Measurements from ENCODE around the gene CORO6.
A peak's percentile ranks its signal among the peaks of the same experiment; 100 is the strongest.

CORO6 gene

DNA sequence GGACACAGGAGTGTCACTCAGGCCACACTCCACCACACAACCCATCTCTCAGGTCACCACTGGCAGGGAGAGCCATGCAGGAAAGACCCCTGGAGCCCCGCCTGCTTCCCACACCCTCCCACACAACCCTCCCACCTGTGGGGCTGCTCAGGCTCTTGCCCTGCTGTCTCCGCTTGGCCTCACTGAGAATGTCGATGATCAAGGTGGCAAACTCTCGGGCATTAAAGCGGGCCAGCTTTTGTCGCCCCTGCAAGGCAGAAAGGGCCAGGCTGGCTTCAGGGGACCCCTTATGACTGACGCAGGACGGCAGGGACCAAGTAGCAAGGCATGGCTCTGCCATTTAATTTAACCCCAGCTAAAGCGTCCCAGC lies 45.7 kb downstream of the CORO6 start:
- no peak for DNase-seq (ENCODE audit: low spot score)

DNA sequence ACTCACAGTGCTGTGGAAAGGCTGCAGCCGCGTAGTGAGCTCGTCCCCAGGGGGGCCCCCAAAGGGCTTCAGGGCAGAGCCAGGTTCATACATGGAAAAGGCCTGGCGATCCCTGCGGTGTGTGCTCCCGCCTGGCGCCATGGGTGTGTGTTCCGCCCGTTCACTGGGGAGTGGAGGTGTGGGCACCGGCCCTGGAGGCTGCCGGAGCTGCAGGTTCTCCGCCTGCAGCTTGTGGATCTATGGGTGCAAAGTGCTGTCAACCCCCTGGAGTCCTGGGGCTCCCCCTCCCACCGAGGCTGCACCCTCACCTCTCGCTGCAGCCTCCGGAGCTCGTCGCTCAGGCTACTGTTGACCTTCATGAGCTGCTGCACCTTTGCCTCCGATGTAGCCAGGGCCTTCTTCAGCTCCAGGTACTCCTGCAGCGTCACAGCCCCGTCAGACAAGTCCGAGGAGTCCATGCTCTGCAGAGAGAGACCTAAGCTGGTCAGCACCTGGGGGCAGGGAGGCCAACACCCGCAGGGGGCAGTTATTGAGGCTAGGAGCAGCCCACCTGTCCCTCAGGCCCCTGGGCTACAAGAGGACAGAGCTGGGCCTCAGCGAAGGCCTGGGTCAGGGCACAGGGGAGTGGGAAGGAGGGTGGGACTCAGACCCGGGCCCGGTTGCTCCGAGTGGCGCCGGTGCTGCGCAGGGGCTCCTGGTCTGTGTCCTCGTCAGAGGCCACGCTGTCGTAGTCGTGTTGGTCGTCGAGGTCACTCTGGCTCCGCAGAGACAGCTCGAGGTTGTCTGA lies 46.3 kb downstream of the CORO6 start:
- no peak for DNase-seq (ENCODE audit: low spot score)

GRCh38 chr17:29575511-29576213 lies 47.0 kb downstream of the CORO6 start:
- no peak for DNase-seq (ENCODE audit: low spot score)

GRCh38 chr17:29574732-29575510 lies 47.8 kb downstream of the CORO6 start:
- no peak for DNase-seq (ENCODE audit: low spot score)

- DNase-seq (ENCODE audit: low spot score): no peak
Observed at GRCh38 chr17:29573871-29574731, 48.6 kb downstream of the CORO6 start.

DNA sequence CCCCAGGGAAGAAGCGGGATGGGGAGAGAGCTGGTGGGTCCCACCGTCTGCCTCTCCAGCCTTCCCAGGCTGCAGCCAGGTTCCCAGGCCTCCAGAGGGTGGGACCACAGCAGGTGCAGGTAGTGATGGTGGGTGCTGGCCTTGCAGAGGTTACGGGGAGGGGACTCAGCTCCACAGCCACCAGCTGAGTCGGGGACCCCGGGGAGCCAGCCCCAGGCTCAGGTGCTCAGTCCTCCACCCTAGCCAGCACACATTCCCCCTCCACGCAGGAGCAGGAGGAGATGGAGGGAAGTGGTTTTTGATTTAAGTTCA lies 49.2 kb downstream of the CORO6 start:
- no peak for DNase-seq (ENCODE audit: low spot score)

DNA sequence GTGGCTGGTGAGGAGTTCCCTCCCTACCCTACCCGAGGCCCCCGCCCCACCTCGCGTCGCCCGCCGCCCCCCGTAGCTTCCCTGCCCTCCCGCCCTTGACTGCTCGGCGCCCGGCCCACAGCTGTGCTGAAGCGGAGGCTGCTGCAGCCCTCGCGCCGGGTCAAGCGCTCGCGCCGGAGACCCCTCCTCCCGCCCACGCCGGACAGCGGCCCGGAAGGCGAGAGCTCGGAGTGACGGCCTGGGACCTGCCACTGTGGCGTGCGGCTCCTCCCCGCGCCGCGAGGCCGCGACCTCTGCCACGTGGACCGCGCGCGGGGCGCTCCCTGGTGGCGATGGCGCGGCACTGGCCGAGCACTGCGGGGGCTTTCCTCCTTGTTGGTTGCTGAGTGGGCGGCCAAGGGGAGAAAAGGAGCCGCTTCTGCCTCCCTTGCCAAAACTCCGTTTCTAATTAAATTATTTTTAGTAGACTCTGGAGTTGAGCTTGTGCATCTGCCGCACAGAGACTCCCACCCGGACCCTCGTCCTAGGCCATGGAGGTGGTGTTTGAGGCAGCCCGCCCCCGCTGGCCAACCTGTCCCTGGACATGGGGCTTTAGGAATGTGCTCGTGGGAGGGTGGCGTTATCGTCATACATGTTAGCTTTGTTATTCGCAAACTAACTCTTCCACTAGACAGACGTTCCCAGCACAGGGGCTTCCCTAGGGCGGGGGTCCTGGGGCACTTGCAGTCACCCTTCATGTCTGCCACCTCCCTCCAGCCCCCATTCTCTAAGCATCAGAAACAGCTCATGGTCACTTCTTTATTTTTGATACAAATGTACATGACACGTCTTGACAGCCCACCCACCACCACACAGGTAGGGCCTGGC lies 49.8 kb downstream of the CORO6 start:
- DNase-seq (ENCODE audit: low spot score): peak; percentile 84

GRCh38 chr17:29571883-29572681 lies 50.6 kb downstream of the CORO6 start:
- DNase-seq (ENCODE audit: low spot score): peak; percentile 25

- DNase-seq (ENCODE audit: low spot score): no peak
Observed at GRCh38 chr17:29571486-29571882, 51.2 kb downstream of the CORO6 start.

- no peak for DNase-seq (ENCODE audit: low spot score)
Observed at GRCh38 chr17:29570521-29570920, 52.2 kb downstream of the CORO6 start.

- peak; percentile 50 for DNase-seq (ENCODE audit: low spot score)
Observed at GRCh38 chr17:29569245-29569950, 53.3 kb downstream of the CORO6 start.

- peak; percentile 93 for DNase-seq (ENCODE audit: low spot score)
Observed at GRCh38 chr17:29568331-29569244, 54.1 kb downstream of the CORO6 start, which contains the start of gene TP53I13. TP53I13 (plus strand) TSS chr17:29568701; CDS start chr17:29568759, 58 bp downstream.

DNA sequence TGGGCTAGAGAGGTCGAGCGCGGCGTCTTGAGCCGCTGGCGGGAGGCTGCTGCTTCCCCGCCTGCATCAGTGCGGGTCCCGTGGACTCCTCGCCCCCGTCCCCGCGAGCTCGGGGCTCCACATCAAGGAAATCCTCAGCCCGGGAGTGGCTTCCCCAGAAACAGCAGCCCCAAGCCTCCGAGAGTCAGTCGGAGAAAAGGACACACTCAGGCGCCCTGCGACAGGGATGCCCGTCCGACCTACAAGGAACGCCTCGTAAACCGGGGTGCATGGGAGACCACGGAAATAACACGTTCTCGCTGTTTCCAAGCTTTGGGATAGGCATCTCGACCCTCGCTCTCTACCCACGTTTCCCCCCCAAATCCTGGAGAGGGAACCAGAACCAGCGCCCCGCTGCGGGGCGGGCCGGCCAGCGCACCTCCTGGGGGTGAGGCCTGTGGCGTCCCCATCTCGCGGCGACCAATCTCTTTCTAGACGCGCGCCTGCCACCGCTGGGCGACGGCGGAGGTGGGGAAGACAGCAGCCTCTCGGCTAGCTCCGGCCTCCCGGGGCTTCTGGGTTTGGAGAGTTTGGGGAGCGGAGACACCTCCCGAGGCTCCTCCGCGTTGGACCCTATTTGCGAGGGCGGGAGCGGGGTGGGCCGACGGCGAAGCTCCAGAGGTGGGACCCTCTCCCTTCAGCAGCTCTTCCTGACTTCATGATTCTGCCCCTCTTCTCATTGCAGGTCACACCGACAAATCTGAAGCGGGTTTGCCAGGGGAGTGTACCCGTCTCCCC lies 55.0 kb downstream of the CORO6 start:
- DNase-seq (ENCODE audit: low spot score): peak; percentile 79

- no peak for DNase-seq (ENCODE audit: low spot score)
Observed at GRCh38 chr17:29567304-29567553, 55.5 kb downstream of the CORO6 start.

- peak; percentile 93 for DNase-seq (ENCODE audit: low spot score)
Observed at GRCh38 chr17:29566473-29567303, 56.0 kb downstream of the CORO6 start, which contains the start of gene ABHD15. ABHD15 (minus strand) TSS chr17:29567037; CDS start chr17:29566966, 71 bp downstream.

DNA sequence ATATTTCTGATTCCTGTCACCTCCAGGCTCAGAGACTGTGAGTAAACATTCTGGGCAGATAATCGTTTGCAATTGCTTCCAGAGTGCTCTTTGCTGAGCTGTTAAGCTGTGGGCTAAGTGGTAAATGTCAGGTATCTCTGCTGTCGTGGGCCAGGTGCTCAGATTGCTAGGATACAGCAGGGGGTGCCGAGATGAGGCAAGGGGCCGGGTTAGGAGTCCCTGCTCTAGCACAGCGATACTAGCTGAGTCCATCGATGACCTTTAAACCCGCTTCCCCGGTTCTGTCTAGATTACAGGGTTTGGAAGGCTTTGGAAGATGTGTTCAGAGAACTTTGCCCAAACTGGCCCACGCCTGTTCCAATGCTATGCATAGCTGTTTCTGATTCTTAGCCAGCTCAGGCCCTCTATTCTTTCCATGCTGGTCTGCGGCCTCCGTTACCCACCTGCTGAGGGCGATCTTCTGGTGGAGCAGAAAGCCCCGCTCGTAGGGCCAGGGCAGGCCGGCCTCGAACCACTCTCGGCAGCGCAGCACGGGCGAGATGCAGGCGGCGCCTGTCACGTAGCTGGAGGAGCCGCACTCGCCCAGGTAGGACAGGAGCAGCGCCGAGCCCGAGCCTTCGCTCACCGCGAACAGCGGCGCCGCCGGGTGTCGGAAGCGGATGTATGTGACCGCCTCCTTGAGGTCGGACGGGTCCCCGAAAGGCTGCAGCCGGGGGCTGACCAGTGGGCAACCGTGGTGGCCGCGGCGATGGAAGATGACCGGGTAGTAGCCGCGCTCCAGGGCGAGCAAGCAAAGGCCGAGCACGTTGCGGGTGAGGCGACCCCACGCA lies 56.9 kb downstream of the CORO6 start:
- no peak for DNase-seq (ENCODE audit: low spot score)

Data from AG20443 (cell line).